Measurements from ENCODE around the gene IARS2.

Gene IARS2

GRCh38 chr1:220124542-220124941 is 30.6 kb downstream of the IARS2 start:
- TF ChIP-seq CTCF (IDR thresholded peaks at IDR 0.05), result no peak

- no peak for TF ChIP-seq CTCF (IDR thresholded peaks at IDR 0.05)
Measured at GRCh38 chr1:220127076-220127475, 33.1 kb downstream of the IARS2 start.

GRCh38 chr1:220129479-220130210 is 35.7 kb downstream of the IARS2 start:
- no peak for TF ChIP-seq CTCF (IDR thresholded peaks at IDR 0.05)

GRCh38 chr1:220135755-220136154 is 41.8 kb downstream of the IARS2 start:
- no peak for TF ChIP-seq CTCF (IDR thresholded peaks at IDR 0.05)

- TF ChIP-seq CTCF (IDR thresholded peaks at IDR 0.05), result no peak
Measured at GRCh38 chr1:220137019-220137786, 43.3 kb downstream of the IARS2 start.

- no peak for TF ChIP-seq CTCF (IDR thresholded peaks at IDR 0.05)
Measured at GRCh38 chr1:220139966-220140365, 46.0 kb downstream of the IARS2 start.

GRCh38 chr1:220144051-220144450 is 50.1 kb downstream of the IARS2 start:
- TF ChIP-seq CTCF (IDR thresholded peaks at IDR 0.05), result no peak

Data from LNCAP (cell line).